Measurements from ENCODE around the gene TMEM170B.
A peak's percentile ranks its signal among the peaks of the same experiment; 100 is the strongest.
"Not testable (repeated sequence)": the region's sequence is repeated elsewhere in the genome, so short reads cannot be mapped to it uniquely, and the experiment has no call there.

The TMEM170B gene

GRCh38 chr6:11528996-11529395 lies 8.6 kb upstream of the TMEM170B start:
- no peak for DNase-seq (ENCODE audit: low spot score)

DNA sequence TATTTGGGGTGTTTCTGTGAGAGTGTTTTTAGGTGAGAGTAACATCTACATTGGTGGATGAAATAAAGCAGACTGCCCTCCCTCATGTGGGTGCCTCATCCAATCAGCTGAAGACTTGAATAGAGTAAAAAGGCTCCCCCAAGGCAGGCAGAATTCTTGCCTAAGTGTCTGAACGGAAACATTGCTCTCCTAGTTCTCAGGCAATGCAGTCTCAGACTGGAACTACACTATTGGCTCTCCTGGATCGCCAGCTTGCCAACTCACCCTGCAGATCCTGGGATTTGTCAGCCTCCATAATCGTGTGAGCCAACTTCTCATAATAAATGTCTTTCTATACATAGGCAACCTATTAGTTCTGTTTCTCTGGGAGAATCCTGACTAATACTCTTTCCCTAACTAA lies 5.5 kb upstream of the TMEM170B start:
- DNase-seq (ENCODE audit: low spot score): no peak

DNA sequence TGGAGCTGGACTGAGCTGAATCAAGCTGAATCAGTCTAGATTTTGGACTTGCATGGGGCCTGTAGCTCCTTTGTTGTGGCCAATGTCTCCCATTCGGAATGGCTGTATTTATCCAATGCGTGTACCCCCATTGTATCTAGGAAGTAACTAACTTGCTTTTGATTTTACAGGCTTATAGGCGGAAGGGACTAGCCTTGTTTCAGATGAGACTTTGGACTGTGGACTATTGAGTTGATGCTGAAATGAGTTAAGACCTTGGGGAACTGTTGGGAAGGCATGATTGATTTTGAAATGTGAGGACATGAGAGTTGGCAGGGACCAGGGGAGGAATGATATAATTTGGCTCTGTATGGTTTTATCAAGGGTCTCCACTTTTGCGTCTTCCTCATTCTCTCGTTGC lies 3.0 kb upstream of the TMEM170B start:
- DNase-seq (ENCODE audit: low spot score): no peak

- peak; percentile 25 for DNase-seq (ENCODE audit: low spot score)
Observed at GRCh38 chr6:11535801-11536230, 1.7 kb upstream of the TMEM170B start.

DNA sequence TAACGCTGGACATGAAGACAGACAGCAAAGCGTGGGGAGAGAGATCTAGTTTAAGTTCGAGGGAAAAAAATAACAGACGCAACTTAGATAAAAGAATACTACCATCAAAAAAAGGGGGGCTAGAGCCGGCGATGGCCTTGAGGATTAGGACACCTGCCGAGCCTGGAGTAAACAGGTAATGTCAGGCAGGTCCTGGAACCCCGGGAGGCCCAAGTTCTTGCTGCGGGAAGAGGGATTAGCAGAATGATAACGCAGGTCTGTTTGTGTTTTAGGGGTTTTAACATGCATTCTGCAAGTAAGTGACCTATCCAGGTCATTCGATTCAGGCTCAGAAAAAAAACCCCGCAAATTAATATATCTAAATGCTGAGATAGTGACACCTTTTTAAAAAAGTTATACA lies 754 bp upstream of the TMEM170B start:
- peak; percentile 5 for DNase-seq (ENCODE audit: low spot score)

- DNase-seq (ENCODE audit: low spot score): peak; percentile 41
Observed at GRCh38 chr6:11538052-11538818, 686 bp downstream of the TMEM170B start.

GRCh38 chr6:11538819-11539468 lies 1.4 kb downstream of the TMEM170B start:
- no peak for DNase-seq (ENCODE audit: low spot score)

DNA sequence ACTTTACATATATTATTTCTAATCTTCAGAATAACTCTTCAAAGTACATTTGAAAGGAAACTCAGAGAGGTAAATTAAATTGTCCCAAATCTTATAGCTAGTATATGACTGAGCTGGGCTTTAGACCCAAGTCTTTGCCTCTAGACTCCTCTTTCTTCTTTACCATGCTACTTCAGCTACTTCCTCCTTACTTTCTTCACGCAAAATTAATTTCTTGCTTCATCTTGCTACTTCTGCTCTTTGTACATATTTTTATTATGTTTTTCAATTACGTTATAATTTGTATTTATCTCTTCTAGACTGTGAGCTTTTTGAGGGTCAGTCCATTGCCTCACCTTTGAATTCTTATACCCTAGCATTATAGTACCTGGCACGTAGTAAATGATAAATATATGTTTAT lies 5.3 kb downstream of the TMEM170B start:
- DNase-seq (ENCODE audit: low spot score): no peak

GRCh38 chr6:11543919-11544518 lies 6.5 kb downstream of the TMEM170B start:
- DNase-seq (ENCODE audit: low spot score): no peak

GRCh38 chr6:11547846-11548245 lies 10.3 kb downstream of the TMEM170B start:
- not testable (repeated sequence) for DNase-seq (ENCODE audit: low spot score)

DNA sequence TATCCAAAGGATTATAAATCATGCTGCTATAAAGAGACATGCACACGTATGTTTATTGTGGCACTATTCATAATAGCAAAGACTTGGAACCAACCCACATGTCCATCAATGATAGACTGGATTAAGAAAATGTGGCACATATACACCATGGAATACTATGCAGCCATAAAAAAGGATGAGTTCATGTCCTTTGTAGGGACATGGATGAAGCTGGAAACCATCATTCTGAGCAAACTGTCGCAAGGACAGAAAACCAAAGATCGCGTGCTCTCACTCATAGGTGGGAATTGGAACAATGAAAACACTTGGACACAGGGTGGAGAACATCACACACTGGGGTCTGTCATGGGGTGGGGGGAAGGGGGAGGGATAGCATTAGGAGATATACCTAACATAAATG lies 11.0 kb downstream of the TMEM170B start:
- DNase-seq (ENCODE audit: low spot score): not testable (repeated sequence)

DNA sequence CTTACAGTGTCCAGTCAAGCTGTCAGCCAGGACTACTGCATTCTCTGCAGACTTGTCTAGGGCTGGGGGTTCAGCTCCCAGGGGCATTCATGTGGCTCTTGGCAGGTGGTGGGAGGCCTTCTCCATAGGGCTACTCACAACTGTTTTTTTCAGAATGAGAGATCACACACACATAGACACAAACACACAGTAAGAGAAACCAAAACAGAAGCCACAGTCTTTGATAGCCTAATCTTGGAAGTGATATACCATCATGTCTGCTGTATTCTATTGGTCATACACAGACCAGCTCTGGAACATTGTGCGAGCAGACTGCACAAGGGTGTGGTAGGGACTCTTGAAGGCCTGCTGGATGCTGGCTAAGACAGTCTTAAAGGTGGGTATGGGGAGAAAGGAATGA lies 13.5 kb downstream of the TMEM170B start:
- no peak for DNase-seq (ENCODE audit: low spot score)

- DNase-seq (ENCODE audit: low spot score): no peak
Observed at GRCh38 chr6:11552442-11552841, 14.9 kb downstream of the TMEM170B start.

- no peak for DNase-seq (ENCODE audit: low spot score)
Observed at GRCh38 chr6:11553824-11554223, 16.3 kb downstream of the TMEM170B start.

- DNase-seq (ENCODE audit: low spot score): no peak
Observed at GRCh38 chr6:11556309-11556708, 18.8 kb downstream of the TMEM170B start.

GRCh38 chr6:11563793-11564192 lies 26.2 kb downstream of the TMEM170B start:
- DNase-seq (ENCODE audit: low spot score): no peak

- no peak for DNase-seq (ENCODE audit: low spot score)
Observed at GRCh38 chr6:11566609-11567008, 29.1 kb downstream of the TMEM170B start.

DNA sequence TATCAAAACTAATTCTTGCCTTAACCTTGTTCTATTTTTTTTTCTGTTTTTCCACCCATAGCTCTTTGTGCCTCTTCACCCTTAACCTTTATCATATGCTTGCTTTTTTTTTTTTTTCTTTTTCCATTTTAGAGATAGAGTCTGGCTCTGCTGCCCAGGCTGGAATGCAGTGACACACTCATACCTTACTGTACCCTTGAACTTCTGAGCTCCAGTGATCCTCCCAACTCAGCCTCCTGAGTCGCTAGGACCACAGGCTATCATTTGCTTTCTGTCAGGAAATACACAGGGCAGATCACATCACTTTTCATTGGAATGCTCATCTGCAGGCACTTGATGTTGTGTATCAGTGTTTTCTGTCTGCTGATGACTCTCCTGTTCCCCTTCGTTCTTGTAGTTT lies 33.5 kb downstream of the TMEM170B start:
- no peak for DNase-seq (ENCODE audit: low spot score)

DNA sequence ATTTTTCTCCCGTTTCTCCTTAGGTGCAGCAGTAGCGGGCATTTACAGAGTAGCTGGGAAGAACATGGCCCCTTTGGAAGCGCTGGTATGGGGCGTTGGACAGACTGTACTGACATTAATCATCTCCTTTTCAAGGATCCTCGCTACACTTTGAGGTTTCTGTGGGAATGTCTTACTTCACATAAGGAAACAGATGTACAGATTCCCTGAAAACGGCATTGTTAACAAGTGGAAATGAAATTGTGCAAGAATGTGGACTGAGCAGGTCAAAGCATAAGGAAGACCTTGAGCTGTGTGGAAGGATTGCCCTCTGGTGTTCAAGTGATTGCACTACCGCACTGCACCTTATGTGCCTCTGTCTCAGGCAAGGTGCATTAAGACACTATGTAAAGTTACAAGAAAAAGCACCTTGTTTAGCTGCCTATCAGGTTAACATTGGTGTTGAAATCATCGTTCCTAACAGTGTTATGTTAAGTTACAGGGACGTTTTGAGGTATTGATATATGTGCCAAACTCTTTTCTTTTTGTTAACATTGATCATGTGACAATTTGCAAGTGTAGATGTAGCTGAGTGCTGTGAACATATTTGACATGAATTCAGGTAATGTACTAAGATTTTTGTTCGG lies 38.0 kb downstream of the TMEM170B start:
- DNase-seq (ENCODE audit: low spot score): peak; percentile 70

GRCh38 chr6:11580686-11581405 lies 43.3 kb downstream of the TMEM170B start:
- no peak for DNase-seq (ENCODE audit: low spot score)

GRCh38 chr6:11584244-11584643 lies 46.7 kb downstream of the TMEM170B start:
- no peak for DNase-seq (ENCODE audit: low spot score)

DNA sequence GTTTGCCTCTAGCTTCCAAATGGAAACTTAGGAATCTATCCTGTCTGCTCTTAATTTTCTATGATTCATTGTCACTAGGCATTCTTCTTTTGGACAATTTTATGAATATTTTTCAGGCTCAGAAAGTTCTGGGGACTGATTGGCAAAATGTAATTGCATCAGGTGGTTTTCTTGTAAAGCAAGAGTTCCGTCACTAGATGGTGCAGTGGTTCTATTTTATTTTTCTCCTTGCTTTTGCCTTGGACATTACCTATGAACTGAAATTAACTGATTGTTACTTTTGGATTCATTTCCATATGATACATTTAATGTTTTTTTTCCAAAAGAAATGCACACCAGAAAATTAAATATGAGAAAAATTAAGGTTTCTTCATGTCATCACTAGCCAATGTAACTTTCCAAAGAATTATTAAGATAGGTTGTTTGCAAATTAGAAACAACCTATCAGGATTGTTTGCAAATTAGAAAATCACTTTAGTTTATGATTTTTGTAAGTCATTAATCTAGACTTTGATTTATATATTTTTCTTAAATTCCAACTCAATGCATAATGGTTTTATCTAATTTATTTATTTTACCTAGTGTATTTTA lies 48.0 kb downstream of the TMEM170B start:
- DNase-seq (ENCODE audit: low spot score): no peak
